ENCODE results near the gene B4GALNT1. TPM values are rescaled to one million over a fixed set of nuclear protein-coding genes. Genes with fewer than 3 reads are reported as not detected.

The B4GALNT1 gene
- total and polyA plus RNA-seq, 10 donors: 0.39 to 2.2 (median 0.88) TPM

DNA sequence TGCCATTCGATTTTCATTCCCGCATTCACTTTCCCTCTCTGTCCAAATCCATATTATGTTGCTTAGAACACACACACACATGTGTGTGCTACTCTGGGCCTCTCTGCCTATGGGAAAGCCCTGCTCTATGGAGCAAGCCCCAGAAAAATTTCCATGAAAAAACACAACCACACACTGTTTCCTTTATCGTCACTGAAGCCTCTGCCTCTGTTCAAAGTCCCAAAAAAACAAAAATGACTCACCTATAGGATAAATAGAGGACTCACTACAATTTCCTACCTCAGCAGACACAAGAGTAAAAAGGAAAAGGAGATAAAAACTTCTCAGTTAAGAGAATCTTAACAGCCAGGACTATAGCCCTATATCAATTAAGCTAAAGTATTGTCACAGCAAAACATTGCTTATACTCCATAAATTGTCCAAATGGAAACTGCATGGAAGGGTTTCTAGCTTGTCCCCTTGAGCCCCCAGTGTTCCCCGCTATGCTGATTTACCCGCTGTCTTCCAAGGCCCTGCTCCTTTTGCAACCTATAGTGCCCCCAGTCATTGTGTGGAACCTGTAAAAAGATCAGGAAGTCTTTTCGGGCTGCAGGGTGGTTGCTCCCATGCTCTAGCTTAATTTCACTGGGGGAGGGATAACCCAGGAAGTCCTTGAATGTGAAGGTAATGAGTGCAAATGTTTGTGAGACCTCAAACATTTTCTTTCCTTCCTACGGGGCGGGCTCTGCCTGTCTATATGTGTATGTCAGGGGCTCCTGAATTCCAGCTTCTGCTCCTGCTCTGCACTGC is 53.1 kb downstream of the B4GALNT1 start:
- H3K9me3 ChIP-seq: no peaks in the 10 kb centered on the region

GRCh38 chr12:57579011-57579410 is 54.0 kb downstream of the B4GALNT1 start:
- intact Hi-C loops (cut with DNase I; ENCODE audit: low total_unique reads): no loop called here

More for the DNA sequence above, 53.1 kb downstream of the B4GALNT1 start:
- no peak overlapping the region for H3K4me3 ChIP-seq
- peaks cover 0 to 13% (median 3%) of the 10 kb centered on the region in 6 donors for H3K4me1 ChIP-seq
- no peaks in the 10 kb centered on the region for H3K36me3 ChIP-seq
- DNase-seq: no peak
- intact Hi-C loops (cut with DNase I; ENCODE audit: low total_unique reads): loop anchor here (5.0 kb wide), 1 partner anchor 42 kb away; no protein-coding TSS in a partner anchor
- peaks cover 0 to 20% (median 0%) of the 10 kb centered on the region in 7 donors for H3K27me3 ChIP-seq (replicated peaks in 1 of 7)
- no peak overlapping the region for H3K27ac ChIP-seq
- WGBS, 5 donors: 87 to 93% (median 88%) methylated on average over 8 of the region's 8 CpGs
- TF ChIP-seq, protein P1, sequence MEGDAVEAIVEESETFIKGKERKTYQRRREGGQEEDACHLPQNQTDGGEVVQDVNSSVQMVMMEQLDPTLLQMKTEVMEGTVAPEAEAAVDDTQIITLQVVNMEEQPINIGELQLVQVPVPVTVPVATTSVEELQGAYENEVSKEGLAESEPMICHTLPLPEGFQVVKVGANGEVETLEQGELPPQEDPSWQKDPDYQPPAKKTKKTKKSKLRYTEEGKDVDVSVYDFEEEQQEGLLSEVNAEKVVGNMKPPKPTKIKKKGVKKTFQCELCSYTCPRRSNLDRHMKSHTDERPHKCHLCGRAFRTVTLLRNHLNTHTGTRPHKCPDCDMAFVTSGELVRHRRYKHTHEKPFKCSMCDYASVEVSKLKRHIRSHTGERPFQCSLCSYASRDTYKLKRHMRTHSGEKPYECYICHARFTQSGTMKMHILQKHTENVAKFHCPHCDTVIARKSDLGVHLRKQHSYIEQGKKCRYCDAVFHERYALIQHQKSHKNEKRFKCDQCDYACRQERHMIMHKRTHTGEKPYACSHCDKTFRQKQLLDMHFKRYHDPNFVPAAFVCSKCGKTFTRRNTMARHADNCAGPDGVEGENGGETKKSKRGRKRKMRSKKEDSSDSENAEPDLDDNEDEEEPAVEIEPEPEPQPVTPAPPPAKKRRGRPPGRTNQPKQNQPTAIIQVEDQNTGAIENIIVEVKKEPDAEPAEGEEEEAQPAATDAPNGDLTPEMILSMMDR (IDR thresholded peaks at IDR 0.05 in 8 of 11, conservative IDR thresholded peaks at IDR 0.05 in 3 of 11): no peak
- TF ChIP-seq POLR2AphosphoS5 (IDR thresholded peaks at IDR 0.05): no peak
- TF ChIP-seq POLR2A (IDR thresholded peaks at IDR 0.05): no peak

DNA sequence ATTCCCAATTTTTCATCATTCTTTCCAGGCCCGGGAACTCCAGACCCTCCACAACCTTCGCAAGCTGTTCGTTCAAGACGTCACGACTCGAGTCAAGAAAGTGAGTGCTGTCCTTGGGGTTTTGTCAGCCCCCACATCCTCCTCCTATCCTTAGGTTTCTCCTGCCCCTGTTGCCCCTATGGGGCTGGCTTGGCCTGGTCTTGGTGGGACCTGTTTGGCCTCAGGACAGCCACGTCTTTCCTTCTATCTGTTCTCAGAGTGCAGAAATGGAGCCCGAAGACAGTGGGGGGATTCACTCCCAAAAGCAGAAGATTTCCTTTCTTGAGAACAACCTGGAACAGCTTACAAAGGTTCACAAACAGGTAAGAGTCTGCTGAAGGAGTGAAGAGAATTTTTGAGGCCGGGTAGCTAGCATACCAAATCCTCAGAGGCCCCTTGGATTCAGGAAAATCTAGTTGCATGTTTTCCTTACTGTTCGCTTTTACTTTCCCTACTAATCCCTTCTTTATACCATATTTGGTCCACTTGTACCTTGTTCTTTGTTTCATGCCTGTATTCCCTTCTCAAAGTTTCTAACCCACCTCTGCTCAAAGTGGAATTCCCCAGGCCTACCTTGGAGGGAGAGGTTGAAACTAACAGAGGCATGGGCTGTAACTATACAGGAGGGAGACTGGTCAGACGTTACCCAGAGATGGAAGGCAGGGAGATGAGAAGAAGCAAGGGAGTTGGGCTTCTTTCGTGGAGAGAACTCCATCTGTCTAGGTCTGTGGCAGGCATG is 54.8 kb downstream of the B4GALNT1 start:
- intact Hi-C loops (cut with DNase I; ENCODE audit: low total_unique reads): no loop called here
- no peak for DNase-seq
- no peaks in the 10 kb centered on the region for H3K36me3 ChIP-seq
- no peak for TF ChIP-seq POLR2AphosphoS5 (IDR thresholded peaks at IDR 0.05)
- TF ChIP-seq, protein P1 (IDR thresholded peaks at IDR 0.05 in 8 of 11, conservative IDR thresholded peaks at IDR 0.05 in 3 of 11): no peak
- TF ChIP-seq POLR2A (IDR thresholded peaks at IDR 0.05): no peak
- H3K4me1 ChIP-seq: peaks cover 0 to 3% (median under 1%) of the 10 kb centered on the region in 6 donors
- WGBS, 5 donors: 78 to 94% (median 87%) methylated on average over 12 of the region's 12 CpGs
- H3K27me3 ChIP-seq (replicated peaks in 1 of 7): peaks cover 0 to 20% (median 0%) of the 10 kb centered on the region in 7 donors
- H3K9me3 ChIP-seq: no peaks in the 10 kb centered on the region
- no peak overlapping the region for H3K4me3 ChIP-seq
- no peak overlapping the region for H3K27ac ChIP-seq

More at GRCh38 chr12:57579011-57579410, 54.0 kb downstream of the B4GALNT1 start:
- H3K4me1 ChIP-seq: peaks cover 0 to 8% (median 3%) of the 10 kb centered on the region in 6 donors
- TF ChIP-seq, protein P1 (IDR thresholded peaks at IDR 0.05 in 8 of 11, conservative IDR thresholded peaks at IDR 0.05 in 3 of 11): no peak
- TF ChIP-seq POLR2A (IDR thresholded peaks at IDR 0.05) (no peak), POLR2AphosphoS5 (IDR thresholded peaks at IDR 0.05) (no peak)
- H3K4me3 ChIP-seq: no peak overlapping the region
- peaks cover 0 to 20% (median 0%) of the 10 kb centered on the region in 7 donors for H3K27me3 ChIP-seq (replicated peaks in 1 of 7)
- 72 to 87% (median 84%) methylated on average over 2 of the region's 2 CpGs for WGBS, 5 donors
- H3K36me3 ChIP-seq: no peaks in the 10 kb centered on the region
- no peak for DNase-seq
- H3K27ac ChIP-seq: no peak overlapping the region
- no peaks in the 10 kb centered on the region for H3K9me3 ChIP-seq
